Endothelial cell of umbilical vein (primary cell): ENCODE data around the gene KIAA0232. TPM values are rescaled to one million over a fixed set of nuclear protein-coding genes. Genes with fewer than 3 reads are reported as not detected.

ENCODE experiments used
- BruUV-seq: library from RNA; stranded (reverse); fragments of 400-500 nt; replicated peaks from 2 replicates; lab custom pipeline; 2021; lab: Mats Ljungman, UMichigan
- CTCF ChIA-PET: fragments of 300-600, 350-600 bp; sonication (Branson Sonifier 250); formaldehyde crosslinking; loops from one replicate; lab custom pipeline; 2021; ENCODE audit warnings: antibody characterized with exemption, inconsistent platforms; lab: Charles Lee
- POLR2A ChIA-PET: fragments of 300-600, 350-600 bp; sonication (Branson Sonifier 250); formaldehyde crosslinking; loops from one replicate; lab custom pipeline; 2021; ENCODE audit warnings: antibody characterized with exemption, inconsistent platforms; lab: Charles Lee
- DNase-seq: peaks from one replicate; pipeline ENCODE4 v3.0.0-alpha.2; 2011; ENCODE audit warnings: low read depth, low spot score
- FAIRE-seq: peaks from 2 replicates; lab custom pipeline; 2011; peaks lifted over from hg19 to GRCh38; lab: Jason Lieb, UNC
- H2AFZ ChIP-seq: 2 replicates; pipeline ENCODE4 v1.6.0; 2012; ENCODE audit warnings: low read depth, low read length, control low read depth, inconsistent platforms
- H3K27ac ChIP-seq: 2 replicates; pipeline ENCODE4 v1.5.1; 2011; ENCODE audit warnings: low read depth, mild to moderate bottlenecking, control low read depth, low read length, moderate library complexity; ENCODE audit not compliant: insufficient read depth
- H3K27me3 ChIP-seq, 2 experiments: 2 replicates each; pipeline versions ENCODE4 v1.6.0 to v1.6.1; 2011; ENCODE audit warnings: low read length in 2 of 2, mixed read lengths in 1 of 2; ENCODE audit not compliant: control insufficient read depth in 2 of 2, insufficient read depth in 2 of 2
- H3K36me3 ChIP-seq, 2 experiments: 2 replicates in 1 of 2; 3 replicates in 1 of 2; pipeline ENCODE4 v1.5.1; 2011; ENCODE audit warnings: low read length in 2 of 2, mild to moderate bottlenecking in 1 of 2, moderate library complexity in 1 of 2; ENCODE audit not compliant: control insufficient read depth in 2 of 2, insufficient read depth in 2 of 2; ENCODE audit errors: extremely low read depth in 1 of 2
- H3K4me1 ChIP-seq: 3 replicates; pipeline ENCODE4 v1.5.1; 2011; ENCODE audit warnings: mild to moderate bottlenecking, low read length; ENCODE audit not compliant: control insufficient read depth, insufficient read depth; ENCODE audit errors: extremely low read depth
- H3K4me2 ChIP-seq: 2 replicates; pipeline ENCODE4 v1.6.1; 2011; ENCODE audit warnings: low read length, control low read depth, mixed read lengths; ENCODE audit not compliant: insufficient read depth
- H3K4me3 ChIP-seq, 3 experiments: fragments of 200-600 bp in 1 of 3; sonication (generic), shearing (Covaris generic) in 1 of 3; replicated peaks in 1 of 3; 2 replicates each; pipeline ENCODE4 v1.5.1; 2011 to 2016; ENCODE audit warnings: control low read depth in 3 of 3, low read length in 3 of 3, mild to moderate bottlenecking in 2 of 3, inconsistent platforms in 1 of 3, low read depth in 1 of 3, moderate library complexity in 1 of 3; ENCODE audit not compliant: insufficient read depth in 1 of 3
- H3K79me2 ChIP-seq: 2 replicates; pipeline ENCODE4 v1.6.0; 2012; ENCODE audit warnings: low read length, inconsistent platforms; ENCODE audit not compliant: control insufficient read depth, insufficient read depth
- H3K9ac ChIP-seq: replicated peaks from 2 replicates; pipeline ENCODE3; 2011; ENCODE audit warnings: low read length, control low read depth; ENCODE audit not compliant: insufficient read depth; ENCODE audit errors: extremely low read depth
- H3K9me1 ChIP-seq: replicated peaks from 3 replicates; pipeline ENCODE4 v1.6.0; 2011; ENCODE audit warnings: mild to moderate bottlenecking, low read length; ENCODE audit not compliant: control insufficient read depth, insufficient read depth; ENCODE audit errors: extremely low read depth
- H3K9me3 ChIP-seq: replicated peaks from 2 replicates; pipeline ENCODE4 v1.5.1; 2012; ENCODE audit warnings: low read length, inconsistent platforms; ENCODE audit not compliant: control insufficient read depth, insufficient read depth
- H4K20me1 ChIP-seq: replicated peaks from 2 replicates; pipeline ENCODE3; 2011; ENCODE audit warnings: mild to moderate bottlenecking, low read length; ENCODE audit not compliant: control insufficient read depth, insufficient read depth; ENCODE audit errors: extremely low read depth
- CTCF ChIP-seq, 2 donors: IDR thresholded peaks; 1 replicate in 1 of 2; 2 replicates in 1 of 2; pipeline ENCODE4 v1.5.1; 2011; ENCODE audit warnings: low read length in 2 of 2, mild to moderate bottlenecking in 2 of 2, moderate library complexity in 2 of 2, control low read depth in 1 of 2, inconsistent platforms in 1 of 2, low read depth in 1 of 2; ENCODE audit not compliant: insufficient read depth in 1 of 2; ENCODE audit errors: extremely low read depth in 1 of 2
- EZH2 ChIP-seq: IDR thresholded peaks from 2 replicates; pipeline ENCODE4 v1.6.1; 2012; ENCODE audit warnings: borderline replicate concordance, low read depth, mild to moderate bottlenecking, moderate library complexity, low read length, inconsistent platforms; ENCODE audit not compliant: severe bottlenecking
- FOS ChIP-seq: IDR thresholded peaks from 2 replicates; pipeline ENCODE4 v1.6.1; 2011; ENCODE audit warnings: mild to moderate bottlenecking, low read length, moderate library complexity, borderline replicate concordance; ENCODE audit not compliant: insufficient read depth
- GATA2 ChIP-seq: IDR thresholded peaks from 2 replicates; pipeline ENCODE4 v1.7.0; 2011; ENCODE audit warnings: low read depth, mild to moderate bottlenecking, moderate library complexity, mixed read lengths, low read length; ENCODE audit not compliant: insufficient read length, insufficient read depth
- JUN ChIP-seq: IDR thresholded peaks from 2 replicates; pipeline ENCODE4 v1.6.1; 2011; ENCODE audit warnings: borderline replicate concordance, low read depth; ENCODE audit not compliant: insufficient read length, insufficient read depth
- MAX ChIP-seq: IDR thresholded peaks from 2 replicates; pipeline ENCODE4 v1.6.1; 2011; ENCODE audit not compliant: insufficient read depth, insufficient read length
- MYC ChIP-seq: IDR thresholded peaks from one replicate; pipeline ENCODE4 v1.6.1; 2011; ENCODE audit warnings: mild to moderate bottlenecking, low read depth, low read length
- POLR2A ChIP-seq: IDR thresholded peaks from 2 replicates; pipeline ENCODE4 v1.6.1; 2012; ENCODE audit warnings: low read depth, mild to moderate bottlenecking, control low read depth, low read length
- POLR2AphosphoS5 ChIP-seq: IDR thresholded peaks from 2 replicates; pipeline ENCODE4 v1.6.1; 2012; ENCODE audit warnings: low read depth, mild to moderate bottlenecking, control low read depth, low read length, moderate library complexity; ENCODE audit not compliant: insufficient read depth
- dilution Hi-C: fragments of 300-500 bp; cut with MboI; formaldehyde crosslinking; loops from one replicate; pipeline ENCODE4 v1.15.0; 2019; ENCODE audit warnings: low sequenced_read_pairs; ENCODE audit not compliant: extremely low pct_ligation_motif_present
- intact Hi-C: fragments of 100-400 bp; cut with micrococcal nuclease; formaldehyde crosslinking; loops from one replicate; pipeline ENCODE4 v1.10.0; 2022
- polyA plus RNA-seq, 4 experiments: library from polyadenylated mRNA; depleted of rRNA in 3 of 4; stranded (reverse) in 3 of 4; unstranded in 1 of 4; fragments of >200 nt; gene quantifications; 2 replicates each; pipeline versions ENCODE4 v1.2.1 to v1.2.3, GENCODE V29; 2011 to 2012; ENCODE audit warnings: missing spikeins in 1 of 4
- total RNA-seq: library from RNA; stranded (reverse); gene quantifications from 2 replicates; pipeline ENCODE4 v1.2.3, GENCODE V29; 2021

Gene KIAA0232
- total and polyA plus RNA-seq, 2 donors (not counting 3 experiments of a cell fraction or from before 2014, with no cell fraction given) = 5.3 to 18.4 TPM

GRCh38 chr4:6915041-6916005, 132.8 kb downstream of the KIAA0232 start:
- no peaks in the 10 kb centered on the region for H4K20me1 ChIP-seq
- CTCF ChIA-PET = interaction anchor here (1.3 to 1.5 kb wide), 2 partner anchors 14 to 72 kb away, joined by 3 to 5 read pairs; no protein-coding TSS in a partner anchor
- no peaks in the 10 kb centered on the region for H3K9me3 ChIP-seq
- peaks cover 21% of the 10 kb centered on the region for H3K4me1 ChIP-seq
- POLR2A ChIA-PET = no interaction called here
- H3K27me3 ChIP-seq = no peaks in the 10 kb centered on the region
- no TSS peak for BruUV-seq
- intact Hi-C loops (no loop called here), dilution Hi-C loops (no loop called here)
- no peaks in the 10 kb centered on the region for H3K79me2 ChIP-seq
- TF ChIP-seq POLR2A (no peak), MYC (no peak), FOS (no peak), EZH2 (no peak), POLR2AphosphoS5 (no peak), GATA2 (no peak), MAX (no peak), CTCF (IDR thresholded peaks at IDR 0.05; ENCODE audit: extremely low read depth in 1 of 2, insufficient read depth in 1 of 2, low read depth in 1 of 2, low read length in 2 of 2) (no peak), JUN (no peak)
- H3K4me3 ChIP-seq = no peak overlapping the region
- no peaks in the 10 kb centered on the region for H3K9me1 ChIP-seq
- no peak overlapping the region for H3K4me2 ChIP-seq
- no peak overlapping the region for H3K9ac ChIP-seq
- DNase-seq = no peak
- no peak overlapping the region for H2AFZ ChIP-seq
- no peaks in the 10 kb centered on the region for H3K36me3 ChIP-seq
- H3K27ac ChIP-seq = no peak overlapping the region
- no peak for FAIRE-seq
